Ishikawa (cell line): ENCODE data around the gene GIMAP6.

Experiments
- CEBPB ChIP-seq: IDR thresholded peaks from 2 replicates; pipeline ENCODE4 v1.6.1; 2012
- CREB1 ChIP-seq: IDR thresholded peaks from 2 replicates; pipeline ENCODE4 v1.6.1; 2012; ENCODE audit warnings: low read depth
- EGR1 ChIP-seq: IDR thresholded peaks from 2 replicates; pipeline ENCODE4 v1.6.1; 2012
- EP300 ChIP-seq: IDR thresholded peaks from 2 replicates; pipeline ENCODE4 v1.6.1; 2012; ENCODE audit warnings: borderline replicate concordance
- FOXM1 ChIP-seq: IDR thresholded peaks from 2 replicates; pipeline ENCODE4 v1.6.1; 2012; ENCODE audit warnings: low read depth, borderline replicate concordance
- MAX ChIP-seq: IDR thresholded peaks from 2 replicates; pipeline ENCODE4 v1.6.1; 2012
- NFIC ChIP-seq: IDR thresholded peaks from 2 replicates; pipeline ENCODE4 v1.6.1; 2012
- RAD21 ChIP-seq: IDR thresholded peaks from 2 replicates; pipeline ENCODE4 v1.6.1; 2012; ENCODE audit warnings: low read depth
- REST ChIP-seq: IDR thresholded peaks from 2 replicates; pipeline ENCODE4 v1.6.1; 2012; ENCODE audit warnings: low read depth, mild to moderate bottlenecking
- TAF1 ChIP-seq: IDR thresholded peaks from 2 replicates; pipeline ENCODE4 v1.6.1; 2012; ENCODE audit warnings: low read depth, mild to moderate bottlenecking
- TCF12 ChIP-seq: IDR thresholded peaks from 2 replicates; pipeline ENCODE4 v1.6.1; 2012; ENCODE audit warnings: low read depth
- TEAD4 ChIP-seq: IDR thresholded peaks from 2 replicates; pipeline ENCODE4 v1.6.1; 2012
- USF1 ChIP-seq: IDR thresholded peaks from 2 replicates; pipeline ENCODE4 v1.6.1; 2012
- YY1 ChIP-seq: IDR thresholded peaks from 2 replicates; pipeline ENCODE4 v1.6.1; 2012; ENCODE audit warnings: low read depth
- ZBTB7A ChIP-seq: IDR thresholded peaks from 2 replicates; pipeline ENCODE4 v1.6.1; 2012; ENCODE audit warnings: low read depth

The GIMAP6 gene

GRCh38 chr7:150613880-150614279 lies 18.3 kb downstream of the GIMAP6 start:
- TF ChIP-seq TEAD4 = no peak
- no peak for TF ChIP-seq REST
- no peak for TF ChIP-seq FOXM1
- TF ChIP-seq EP300 = no peak
- no peak for TF ChIP-seq CREB1
- no peak for TF ChIP-seq ZBTB7A
- no peak for TF ChIP-seq TAF1

GRCh38 chr7:150612925-150613324 lies 19.3 kb downstream of the GIMAP6 start:
- TF ChIP-seq REST (no peak), TAF1 (no peak), EGR1 (no peak), NFIC (no peak), TCF12 (no peak), TEAD4 (no peak), FOXM1 (no peak), CEBPB (no peak), ZBTB7A (no peak), RAD21 (no peak), MAX (no peak), YY1 (no peak), EP300 (no peak), USF1 (no peak), CREB1 (no peak)

GRCh38 chr7:150610233-150610632 lies 22.0 kb downstream of the GIMAP6 start:
- TF ChIP-seq REST = no peak
- TF ChIP-seq CREB1 = no peak
- no peak for TF ChIP-seq TAF1
- TF ChIP-seq NFIC = no peak
- TF ChIP-seq TEAD4 = no peak
- no peak for TF ChIP-seq TCF12
- TF ChIP-seq FOXM1 = no peak
- TF ChIP-seq EP300 = no peak
- TF ChIP-seq EGR1 = no peak
- TF ChIP-seq MAX = no peak
- no peak for TF ChIP-seq YY1
- no peak for TF ChIP-seq USF1
- TF ChIP-seq ZBTB7A = no peak
- no peak for TF ChIP-seq RAD21
- no peak for TF ChIP-seq CEBPB

- TF ChIP-seq REST (no peak), TEAD4 (no peak), CEBPB (no peak)
Measured at GRCh38 chr7:150595361-150595760, 36.8 kb downstream of the GIMAP6 start.
